DMS79 treated with DMSO at 0.1 percent for 48 hours (cell line): ENCODE data around the gene PCSK5.

Experiments used
- DNase-seq: peaks from one replicate; lab custom pipeline; 2025; lab: John Stamatoyannopoulos, UW

PCSK5 gene

GRCh38 chr9:76395381-76395780 lies 504.9 kb downstream of the PCSK5 start:
- no peak for DNase-seq

- no peak for DNase-seq
Measured at GRCh38 chr9:76396144-76396543, 505.7 kb downstream of the PCSK5 start.

GRCh38 chr9:76396597-76396996 lies 506.1 kb downstream of the PCSK5 start:
- DNase-seq = no peak

- no peak for DNase-seq
Measured at GRCh38 chr9:76399856-76400255, 509.4 kb downstream of the PCSK5 start.

- no peak for DNase-seq
Measured at GRCh38 chr9:76400534-76401096, 510.1 kb downstream of the PCSK5 start.

GRCh38 chr9:76401176-76401575 lies 510.7 kb downstream of the PCSK5 start:
- no peak for DNase-seq

- no peak for DNase-seq
Measured at GRCh38 chr9:76401580-76402354, 511.3 kb downstream of the PCSK5 start.

- no peak for DNase-seq
Measured at GRCh38 chr9:76403352-76403751, 512.9 kb downstream of the PCSK5 start.

- DNase-seq = no peak
Measured at GRCh38 chr9:76404401-76404800, 513.9 kb downstream of the PCSK5 start.

- no peak for DNase-seq
Measured at GRCh38 chr9:76405340-76405739, 514.9 kb downstream of the PCSK5 start.

GRCh38 chr9:76405868-76406267 lies 515.4 kb downstream of the PCSK5 start:
- DNase-seq = no peak
